NOMO-1 treated with DMSO at 0.1 percent for 48 hours (cell line): ENCODE data around the gene KCTD17.

Source experiments
- DNase-seq: peaks from one replicate; lab custom pipeline; 2025; ENCODE audit not compliant: unreplicated experiment; lab: John Stamatoyannopoulos, UW

The KCTD17 gene

GRCh38 chr22:37077802-37078448 is 26.4 kb downstream of the KCTD17 start:
- peak; percentile 19 for DNase-seq

- no peak for DNase-seq
Observed at GRCh38 chr22:37079158-37079557, 27.6 kb downstream of the KCTD17 start.

- no peak for DNase-seq
Observed at GRCh38 chr22:37079668-37080171, 28.2 kb downstream of the KCTD17 start.

- no peak for DNase-seq
Observed at GRCh38 chr22:37080438-37080837, 28.9 kb downstream of the KCTD17 start.

- no peak for DNase-seq
Observed at GRCh38 chr22:37080838-37081237, 29.3 kb downstream of the KCTD17 start.

- DNase-seq, result no peak
Observed at GRCh38 chr22:37082251-37082873, 30.8 kb downstream of the KCTD17 start.

GRCh38 chr22:37083914-37084313 is 32.4 kb downstream of the KCTD17 start:
- DNase-seq, result no peak

GRCh38 chr22:37084385-37084784 is 32.8 kb downstream of the KCTD17 start:
- no peak for DNase-seq

GRCh38 chr22:37086184-37086583 is 34.6 kb downstream of the KCTD17 start:
- no peak for DNase-seq

GRCh38 chr22:37088108-37088605 is 36.6 kb downstream of the KCTD17 start:
- no peak for DNase-seq

GRCh38 chr22:37088750-37089408 is 37.3 kb downstream of the KCTD17 start:
- DNase-seq, result no peak

GRCh38 chr22:37089434-37089833 is 37.9 kb downstream of the KCTD17 start:
- DNase-seq, result no peak

GRCh38 chr22:37090920-37091695 is 39.6 kb downstream of the KCTD17 start:
- no peak for DNase-seq

GRCh38 chr22:37091994-37092393 is 40.5 kb downstream of the KCTD17 start:
- DNase-seq, result no peak

GRCh38 chr22:37092997-37093396 is 41.5 kb downstream of the KCTD17 start:
- DNase-seq, result no peak

GRCh38 chr22:37094239-37094638 is 42.7 kb downstream of the KCTD17 start:
- DNase-seq, result no peak

- no peak for DNase-seq
Observed at GRCh38 chr22:37095113-37095512, 43.6 kb downstream of the KCTD17 start.

- DNase-seq, result no peak
Observed at GRCh38 chr22:37097346-37097745, 45.8 kb downstream of the KCTD17 start.

- no peak for DNase-seq
Observed at GRCh38 chr22:37098976-37099591, 47.5 kb downstream of the KCTD17 start.

GRCh38 chr22:37100589-37101127 is 49.1 kb downstream of the KCTD17 start:
- DNase-seq, result no peak
